PC-9 (cell line): ENCODE measurements around the gene RPL36A.

ENCODE experiments used
- CTCF ChIP-seq: fragments of 200-600 bp; sonication (generic); conservative IDR thresholded peaks from 2 replicates; pipeline ENCODE4 v1.6.1; 2017; ENCODE audit warnings: mixed run types, antibody characterized with exemption, mild to moderate bottlenecking, moderate library complexity
- EZH2 ChIP-seq: fragments of 200-600 bp; sonication (generic); IDR thresholded peaks from 2 replicates; pipeline ENCODE4 v1.8.0; 2017; ENCODE audit warnings: antibody characterized with exemption, low read depth

DNA sequence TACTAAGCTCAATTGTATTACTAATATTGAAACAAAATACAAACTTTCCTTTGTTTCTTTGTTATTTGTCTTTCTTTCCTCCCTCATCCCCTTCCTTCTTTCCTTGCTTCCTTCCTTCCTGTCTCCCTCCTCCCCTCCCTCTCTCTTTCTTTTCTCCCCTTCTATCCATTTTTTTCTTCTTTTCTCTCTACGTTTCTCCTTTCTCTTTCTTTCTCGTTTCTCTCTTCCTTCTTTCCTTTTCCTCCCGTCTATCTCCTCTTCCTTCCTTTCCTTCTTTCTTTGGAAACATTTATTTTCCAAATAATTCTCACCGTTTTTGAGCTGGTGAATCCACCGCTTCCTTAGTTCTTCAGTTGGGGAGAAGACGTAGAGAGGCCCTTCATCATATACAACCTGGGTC lies 21.1 kb upstream of the RPL36A start:
- no peak for TF ChIP-seq CTCF
- no peak for TF ChIP-seq EZH2
